IPS-11a (cell line): Measurements from ENCODE around the gene RIPOR3.

Experiments used
- H3K4me3 ChIP-seq: one replicate; pipeline ENCODE4 v1.5.1; 2013; ENCODE audit warnings: low read depth, low read length, control low read depth

Gene RIPOR3

GRCh38 chr20:50536333-50536732, 155.0 kb downstream of the RIPOR3 start:
- H3K4me3 ChIP-seq = no peak overlapping the region
